A549 (cell line): ENCODE results near the gene ZNF420. TPM values are rescaled to one million over a fixed set of nuclear protein-coding genes. Genes with fewer than 3 reads are reported as not detected.
A peak's percentile ranks its signal among the peaks of the same experiment; 100 is the strongest.

Experiments used
- ATAC-seq, 2 experiments: fragments of 200-7000 bp in 1 of 2; fragments of >200 bp in 1 of 2; cut with Nextera tagmentation in 1 of 2; cut with Tn5 transposase in 1 of 2; 3 replicates each; pipeline versions ENCODE4 v1.8.0 to v1.9.1; 2018 to 2020; ENCODE audit warnings: mild to moderate bottlenecking in 1 of 2, moderate library complexity in 1 of 2
- CTCF ChIA-PET: fragments of 300-600 bp; sonication (Branson Sonifier 250); formaldehyde crosslinking; extraction: SDS; loops from one replicate; lab custom pipeline; 2021; ENCODE audit warnings: antibody characterized with exemption, inconsistent platforms; lab: Yijun Ruan, JAX
- POLR2A ChIA-PET: fragments of 350-600 bp; formaldehyde crosslinking; extraction: SDS; loops from one replicate; lab custom pipeline; 2021; ENCODE audit warnings: antibody characterized with exemption, inconsistent platforms; lab: Yijun Ruan, JAX
- DNase-seq, 2 experiments: peaks; one replicate each; pipeline versions ENCODE4 v3.0.0 to v3.0.0-alpha.2; 2011 to 2016; ENCODE audit warnings: low read depth in 1 of 2, low spot score in 1 of 2
- FAIRE-seq: peaks from 2 replicates; lab custom pipeline; 2011; peaks lifted over from hg19 to GRCh38; lab: Jason Lieb, UNC
- H3K27ac ChIP-seq, 2 experiments: fragments of >200 bp; sonication (Bioruptor Twin); formaldehyde crosslinking; 3 replicates each; pipeline ENCODE4 v1.5.1; 2016 to 2017
- H3K4me1 ChIP-seq: fragments of >200 bp; sonication (Bioruptor Twin); formaldehyde crosslinking; 3 replicates; pipeline ENCODE4 v1.6.1; 2016
- H3K4me2 ChIP-seq: fragments of >200 bp; sonication (Bioruptor Twin); formaldehyde crosslinking; 3 replicates; pipeline ENCODE4 v1.6.1; 2016
- H3K4me3 ChIP-seq: fragments of >200 bp; sonication (Bioruptor Twin); formaldehyde crosslinking; 3 replicates; pipeline ENCODE4 v1.5.1; 2016
- H3K9me3 ChIP-seq: fragments of >200 bp; sonication (Bioruptor Twin); formaldehyde crosslinking; 3 replicates; pipeline ENCODE4 v1.6.1; 2016
- CHD4 ChIP-seq: fragments of 200-600 bp; sonication (generic); IDR thresholded peaks from 2 replicates; pipeline ENCODE4 v1.6.1; 2016; ENCODE audit warnings: antibody characterized with exemption, mild to moderate bottlenecking, borderline replicate concordance
- GATA3 ChIP-seq: IDR thresholded peaks from 2 replicates; pipeline ENCODE4 v1.6.1; 2012; ENCODE audit warnings: borderline replicate concordance
- HOXB13 ChIP-seq: fragments of 250-450 bp; sonication (Bioruptor Pico); IDR thresholded peaks from 2 replicates; pipeline ENCODE4 v1.5.0; 2020; ENCODE audit warnings: low read depth, mild to moderate bottlenecking, moderate library complexity
- HOXB5 ChIP-seq: fragments of 250-450 bp; sonication (Bioruptor Pico); IDR thresholded peaks from 2 replicates; pipeline ENCODE4 v1.5.0; 2020; ENCODE audit warnings: mild to moderate bottlenecking, moderate library complexity
- JUN ChIP-seq, 2 experiments: fragments of >200 bp; sonication (Bioruptor Twin); formaldehyde crosslinking; IDR thresholded peaks; 2 replicates in 1 of 2; 3 replicates in 1 of 2; pipeline ENCODE4 v1.6.1; 2016 to 2017
- PHF8 ChIP-seq: fragments of 200-600 bp; sonication (generic); IDR thresholded peaks from 2 replicates; pipeline ENCODE4 v1.6.1; 2016; ENCODE audit warnings: low read depth, mild to moderate bottlenecking, antibody characterized with exemption, moderate library complexity, borderline replicate concordance
- RNF2 ChIP-seq: fragments of 200-600 bp; sonication (generic); IDR thresholded peaks from 2 replicates; pipeline ENCODE4 v1.6.1; 2016; ENCODE audit warnings: low read depth, mild to moderate bottlenecking, antibody characterized with exemption, moderate library complexity, borderline replicate concordance
- ZNF302 ChIP-seq: fragments of 250-450 bp; sonication (Bioruptor Pico); IDR thresholded peaks from 2 replicates; pipeline ENCODE4 v1.9.0; 2021; ENCODE audit warnings: inconsistent platforms, mild to moderate bottlenecking, moderate library complexity
- WGBS: methylation state at CpG from one replicate; pipeline ENCODE4 v1.1.6; 2017; ENCODE audit errors: missing lambda C conversion rate; 5-methylcytosine and 5-hydroxymethylcytosine counted together
- polyA plus RNA-seq, 4 experiments: library from polyadenylated mRNA; depleted of rRNA in 3 of 4; stranded (reverse); fragments of >200 nt; fragmentation: RNase III in 1 of 4; extraction: RNeasy Plus Mini Kit Qiagen cat#74134 plus additional on column Dnase treatment in 1 of 4; gene quantifications; 2 replicates in 3 of 4; 3 replicates in 1 of 4; pipeline ENCODE4 v1.2.3, GENCODE V29; 2011 to 2017
- TF ChIP-seq, protein P1 (sequence below): IDR thresholded peaks from 2 replicates; pipeline ENCODE4 v1.6.1; 2012; ENCODE audit warnings: low read depth, borderline replicate concordance
- TF ChIP-seq, protein P2 (sequence below): IDR thresholded peaks from 2 replicates; pipeline ENCODE4 v1.6.1; 2012
- TF ChIP-seq, protein P3 (sequence below): fragments of 150-350 bp; IDR thresholded peaks from 2 replicates; pipeline ENCODE4 v1.6.1; 2014; ENCODE audit warnings: low read depth, mild to moderate bottlenecking, low read length
- TF ChIP-seq, protein P4 (sequence below): fragments of 450-650 bp; IDR thresholded peaks from 2 replicates; pipeline ENCODE4 v1.6.1; 2014; ENCODE audit warnings: antibody characterized with exemption

ZNF420 gene
- polyA plus RNA-seq, 2 of the 4 experiments (the other 2 are of a cell fraction): 5.9 to 8.6 TPM

DNA sequence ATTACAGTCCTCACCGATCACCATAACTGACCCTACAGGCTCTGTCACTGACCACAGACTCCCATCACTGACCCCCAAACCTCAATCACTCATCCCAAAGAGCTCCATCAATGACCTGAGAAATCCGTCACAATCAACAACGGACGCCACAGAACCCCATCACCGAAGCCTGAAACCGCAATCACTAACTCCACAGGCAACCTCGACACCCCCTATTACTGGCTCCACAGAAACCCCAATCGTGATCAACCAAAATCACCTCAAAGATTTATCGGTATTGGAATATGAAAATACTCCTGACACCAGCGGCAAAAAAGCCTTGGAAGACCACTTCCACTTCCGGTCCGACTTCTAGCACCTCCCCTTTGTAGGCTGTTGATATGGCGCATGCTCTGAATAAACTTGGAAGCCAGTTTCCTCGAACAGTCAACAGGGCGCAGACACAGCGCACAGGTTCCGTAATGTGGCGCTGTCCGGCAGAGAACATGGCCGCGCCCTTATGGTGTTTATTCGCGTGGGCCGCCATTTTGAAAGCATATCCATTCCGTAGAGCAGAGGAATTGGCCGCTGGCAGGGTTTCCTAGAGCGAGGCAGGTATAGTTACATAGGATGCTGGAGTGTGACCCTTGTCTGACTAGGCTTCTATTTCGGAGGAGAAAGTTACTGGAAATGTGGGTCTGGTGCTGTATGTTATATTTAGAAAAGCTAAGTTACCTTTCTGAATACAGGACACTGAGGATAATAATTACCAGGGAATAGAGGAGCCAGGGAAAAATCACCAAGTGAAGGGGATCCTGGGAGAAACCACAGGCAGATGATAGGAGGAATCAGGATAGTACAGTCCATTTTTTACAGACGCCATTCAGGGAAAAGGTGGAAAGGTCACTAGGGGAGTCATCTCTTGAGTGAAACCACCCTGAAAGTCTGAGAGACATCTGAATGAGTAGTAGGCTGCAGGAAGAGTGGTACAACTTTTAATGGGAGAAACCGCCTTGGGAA, 94.4 kb downstream of the ZNF420 start, which contains the start of gene ZNF585A:
TSS of gene ZNF585A (minus strand) at position 328 of the 999 bp plus-strand sequence. CDS start 2,785 bp downstream, outside the sequence.
- Histone ChIP-seq H3K9me3 (peaks cover 96% of the 10 kb centered on the region), H3K27ac (peak within 1 kb of the TSS; percentile 40 to 68; a peak in 5 of 6 replicates), H3K4me3 (peak within 1 kb of the TSS; percentile 64), H3K4me1 (no peaks in the 10 kb centered on the region), H3K4me2 (peak within 1 kb of the TSS; percentile 53)
- FAIRE-seq: peak; percentile 100
- TF ChIP-seq GATA3 (peak; percentile 25; the same call in 1 of the 2 replicates), JUN (IDR thresholded peaks at IDR 0.05) (peak in 1 of 2 experiments; percentile 60; a peak in 2 of 5 replicates), HOXB13 (peak; percentile 10; the same call in 1 of the 2 replicates), HOXB5 (CRISPR knock-in tag) (0 out of 2 replicates have a peak, but pooled peaks have one; percentile 5), RNF2 (no peak), PHF8 (peak; percentile 57), CHD4 (no peak), ZNF302 (CRISPR knock-in tag) (no peak)
- TF ChIP-seq, protein P1, sequence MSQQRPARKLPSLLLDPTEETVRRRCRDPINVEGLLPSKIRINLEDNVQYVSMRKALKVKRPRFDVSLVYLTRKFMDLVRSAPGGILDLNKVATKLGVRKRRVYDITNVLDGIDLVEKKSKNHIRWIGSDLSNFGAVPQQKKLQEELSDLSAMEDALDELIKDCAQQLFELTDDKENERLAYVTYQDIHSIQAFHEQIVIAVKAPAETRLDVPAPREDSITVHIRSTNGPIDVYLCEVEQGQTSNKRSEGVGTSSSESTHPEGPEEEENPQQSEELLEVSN: peak; percentile 67; the same call in 1 of the 2 replicates
- TF ChIP-seq, protein P2, sequence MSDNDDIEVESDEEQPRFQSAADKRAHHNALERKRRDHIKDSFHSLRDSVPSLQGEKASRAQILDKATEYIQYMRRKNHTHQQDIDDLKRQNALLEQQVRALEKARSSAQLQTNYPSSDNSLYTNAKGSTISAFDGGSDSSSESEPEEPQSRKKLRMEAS: peak; percentile 60; the same call in 1 of the 2 replicates
- TF ChIP-seq, protein P3, sequence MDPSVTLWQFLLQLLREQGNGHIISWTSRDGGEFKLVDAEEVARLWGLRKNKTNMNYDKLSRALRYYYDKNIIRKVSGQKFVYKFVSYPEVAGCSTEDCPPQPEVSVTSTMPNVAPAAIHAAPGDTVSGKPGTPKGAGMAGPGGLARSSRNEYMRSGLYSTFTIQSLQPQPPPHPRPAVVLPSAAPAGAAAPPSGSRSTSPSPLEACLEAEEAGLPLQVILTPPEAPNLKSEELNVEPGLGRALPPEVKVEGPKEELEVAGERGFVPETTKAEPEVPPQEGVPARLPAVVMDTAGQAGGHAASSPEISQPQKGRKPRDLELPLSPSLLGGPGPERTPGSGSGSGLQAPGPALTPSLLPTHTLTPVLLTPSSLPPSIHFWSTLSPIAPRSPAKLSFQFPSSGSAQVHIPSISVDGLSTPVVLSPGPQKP: peak; percentile 14; the same call in 1 of the 2 replicates
- TF ChIP-seq, protein P4, sequence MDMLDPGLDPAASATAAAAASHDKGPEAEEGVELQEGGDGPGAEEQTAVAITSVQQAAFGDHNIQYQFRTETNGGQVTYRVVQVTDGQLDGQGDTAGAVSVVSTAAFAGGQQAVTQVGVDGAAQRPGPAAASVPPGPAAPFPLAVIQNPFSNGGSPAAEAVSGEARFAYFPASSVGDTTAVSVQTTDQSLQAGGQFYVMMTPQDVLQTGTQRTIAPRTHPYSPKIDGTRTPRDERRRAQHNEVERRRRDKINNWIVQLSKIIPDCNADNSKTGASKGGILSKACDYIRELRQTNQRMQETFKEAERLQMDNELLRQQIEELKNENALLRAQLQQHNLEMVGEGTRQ: no peak
- 8% methylated on average over 30 of the region's 30 CpGs for WGBS
- POLR2A ChIA-PET: interaction anchor here (0.6 to 1.9 kb wide), 4 partner anchors 37 to 644 kb away, joined by 3 to 11 read pairs (median 4); partner anchors contain the start of genes ZNF383 and ZNF527
- peak; percentile 89 to 100 for DNase-seq
- peak; percentile 99 to 100 for ATAC-seq
- CTCF ChIA-PET: interaction anchor here (0.6 to 1.2 kb wide), 3 partner anchors 26 to 795 kb away, joined by 3 to 8 read pairs (median 4); no protein-coding TSS in a partner anchor

Other genes starting within 250 kb of the ZNF420 start
- 0.37 and 0.52 TPM in 2 replicates for gene ZNF790, start 240.0 kb upstream of the ZNF420 start, polyA plus RNA-seq (2011; rRNA removed)
- 0.42 to 0.66 TPM (median 0.56 TPM) in 3 replicates for gene ZNF790, start 240.0 kb upstream of the ZNF420 start, polyA plus RNA-seq (2017; fragmentation: RNase III; extraction: RNeasy Plus Mini Kit Qiagen cat#74134 plus additional on column Dnase treatment)
- gene ZNF345, start 227.6 kb upstream of the ZNF420 start, polyA plus RNA-seq (2011; rRNA removed): 0.33 and 0.66 TPM in 2 replicates
- 0.27 to 0.39 TPM (median 0.32 TPM) in 3 replicates for gene ZNF345, start 227.6 kb upstream of the ZNF420 start, polyA plus RNA-seq (2017; fragmentation: RNase III; extraction: RNeasy Plus Mini Kit Qiagen cat#74134 plus additional on column Dnase treatment)
- gene ZNF829, start 162.1 kb upstream of the ZNF420 start, polyA plus RNA-seq (2011; rRNA removed): 0.85 and 1.00 TPM in 2 replicates
- gene ZNF829, start 162.1 kb upstream of the ZNF420 start, polyA plus RNA-seq (2017; fragmentation: RNase III; extraction: RNeasy Plus Mini Kit Qiagen cat#74134 plus additional on column Dnase treatment): 0.48 to 0.65 TPM (median 0.52 TPM) in 3 replicates
- gene ZNF568, start 162.1 kb upstream of the ZNF420 start, polyA plus RNA-seq (2011; rRNA removed): 2.8 and 4.9 TPM in 2 replicates
- 1.0 to 1.7 TPM (median 1.6 TPM) in 3 replicates for gene ZNF568, start 162.1 kb upstream of the ZNF420 start, polyA plus RNA-seq (2017; fragmentation: RNase III; extraction: RNeasy Plus Mini Kit Qiagen cat#74134 plus additional on column Dnase treatment)
- gene ZNF585A, start 94.3 kb downstream of the ZNF420 start, polyA plus RNA-seq (2011; rRNA removed): 14.2 and 14.7 TPM in 2 replicates
- 4.4 to 5.1 TPM (median 5.0 TPM) in 3 replicates for gene ZNF585A, start 94.3 kb downstream of the ZNF420 start, polyA plus RNA-seq (2017; fragmentation: RNase III; extraction: RNeasy Plus Mini Kit Qiagen cat#74134 plus additional on column Dnase treatment)
- 14.1 and 15.1 TPM in 2 replicates for gene ZNF585B, start 132.1 kb downstream of the ZNF420 start, polyA plus RNA-seq (2011; rRNA removed)
- 4.5 to 6.9 TPM (median 5.3 TPM) in 3 replicates for gene ZNF585B, start 132.1 kb downstream of the ZNF420 start, polyA plus RNA-seq (2017; fragmentation: RNase III; extraction: RNeasy Plus Mini Kit Qiagen cat#74134 plus additional on column Dnase treatment)
- 13.0 and 13.1 TPM in 2 replicates for gene ZNF383, start 139.8 kb downstream of the ZNF420 start, polyA plus RNA-seq (2011; rRNA removed)
- gene ZNF383, start 139.8 kb downstream of the ZNF420 start, polyA plus RNA-seq (2017; fragmentation: RNase III; extraction: RNeasy Plus Mini Kit Qiagen cat#74134 plus additional on column Dnase treatment): 6.6 to 6.9 TPM (median 6.6 TPM) in 3 replicates